Stimulated activated CD4-positive, alpha-beta T cell treated with anti-CD3 and anti-CD28 coated beads, Interleukin-12 subunit alpha, Interleukin-12 subunit beta, amount 100 ng/mL, for 48 hours (primary cell): ENCODE results near the gene SEMA4A.
"Not testable (repeated sequence)": the region's sequence is repeated elsewhere in the genome, so short reads cannot be mapped to it uniquely, and the experiment has no call there.

Experiments used
- DNase-seq, 3 donors: peaks; one replicate each; pipeline ENCODE4 v3.0.0-alpha.2; 2020; ENCODE audit warnings: low read depth in 2 of 3, low spot score in 1 of 3

Gene SEMA4A

GRCh38 chr1:156118177-156118868 is 35.1 kb upstream of the SEMA4A start:
- no peak for DNase-seq

GRCh38 chr1:156119503-156120209 is 33.7 kb upstream of the SEMA4A start:
- no peak for DNase-seq

- no peak for DNase-seq
Observed at GRCh38 chr1:156120318-156120717, 33.1 kb upstream of the SEMA4A start.

- DNase-seq, result not testable (repeated sequence)
Observed at GRCh38 chr1:156121005-156121404, 32.4 kb upstream of the SEMA4A start.

GRCh38 chr1:156121457-156121856 is 31.9 kb upstream of the SEMA4A start:
- DNase-seq, result no peak

GRCh38 chr1:156122086-156122485 is 31.3 kb upstream of the SEMA4A start:
- DNase-seq, result no peak

- DNase-seq, result no peak
Observed at GRCh38 chr1:156122519-156123355, 30.6 kb upstream of the SEMA4A start.

- no peak for DNase-seq
Observed at GRCh38 chr1:156123356-156124196, 29.8 kb upstream of the SEMA4A start.

GRCh38 chr1:156124557-156125483 is 28.6 kb upstream of the SEMA4A start:
- no peak for DNase-seq

- not testable (repeated sequence) for DNase-seq
Observed at GRCh38 chr1:156125544-156125943, 27.8 kb upstream of the SEMA4A start.

- DNase-seq, result peak in 1 of 3 donors; percentile 57
Observed at GRCh38 chr1:156126043-156126629, 27.2 kb upstream of the SEMA4A start.

- peak; percentile 77 to 81 (median 81) for DNase-seq
Observed at GRCh38 chr1:156126630-156127534, 26.5 kb upstream of the SEMA4A start.

GRCh38 chr1:156128308-156128653 is 25.1 kb upstream of the SEMA4A start:
- DNase-seq, result no peak

- no peak for DNase-seq
Observed at GRCh38 chr1:156128654-156129597, 24.5 kb upstream of the SEMA4A start.

GRCh38 chr1:156129687-156130577 is 23.5 kb upstream of the SEMA4A start:
- peak; percentile 76 to 92 (median 77) for DNase-seq

GRCh38 chr1:156130578-156130942 is 22.8 kb upstream of the SEMA4A start:
- DNase-seq, result no peak
